HG03575 (cell line): ENCODE results near the gene REPIN1.

Experiments
- ATAC-seq: cut with Tn5 transposase; IDR thresholded peaks from one replicate; pipeline ENCODE4 v1.9.1; 2021; ENCODE audit not compliant: unreplicated experiment, insufficient number of reproducible peaks, low FRiP score; ENCODE audit errors: extremely low read depth

Gene REPIN1

DNA sequence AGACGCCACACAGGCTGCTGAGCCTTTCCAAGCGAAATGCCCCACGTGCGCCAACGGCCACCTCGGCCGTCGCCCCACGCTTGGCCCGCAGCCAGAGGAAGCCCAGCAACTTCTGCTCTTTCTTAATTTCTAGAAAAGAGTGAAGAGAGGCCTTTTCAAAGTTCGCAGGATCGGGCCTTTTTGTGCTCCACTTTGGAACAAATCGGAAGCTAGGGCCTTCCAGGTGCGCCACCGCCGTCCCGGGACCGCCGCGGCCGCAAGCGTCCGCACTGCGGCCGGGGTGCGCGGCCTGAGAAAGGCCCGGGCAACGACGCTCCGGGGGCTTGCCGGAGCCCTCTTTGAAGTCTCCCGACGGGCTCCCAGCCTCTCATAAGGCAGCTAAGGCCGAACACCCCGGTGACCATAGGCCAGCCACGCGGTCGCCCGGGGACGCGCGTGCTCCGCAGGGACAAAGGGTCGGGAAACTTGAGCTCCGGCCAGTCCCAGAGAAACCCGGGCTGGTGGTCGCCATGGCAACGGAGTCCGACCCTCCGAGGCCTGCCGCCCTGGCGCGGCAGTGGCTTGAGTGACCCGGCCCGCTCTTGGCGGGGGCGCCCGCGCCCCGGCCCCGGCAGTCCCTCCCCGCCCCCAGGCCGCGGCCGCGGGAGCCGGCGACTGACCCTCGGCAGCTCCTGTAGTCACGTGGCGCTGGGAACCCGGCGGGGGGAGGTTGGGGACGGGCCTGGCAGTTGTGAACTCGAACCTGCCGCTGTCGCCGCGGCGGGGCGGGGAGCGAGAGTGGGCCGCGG is at the start of gene REPIN1:
Gene REPIN1, plus strand, starts transcription at position 727 of the 788 bp plus-strand sequence. CDS start 890 bp downstream, outside the sequence.
- no peak for ATAC-seq

DNA sequence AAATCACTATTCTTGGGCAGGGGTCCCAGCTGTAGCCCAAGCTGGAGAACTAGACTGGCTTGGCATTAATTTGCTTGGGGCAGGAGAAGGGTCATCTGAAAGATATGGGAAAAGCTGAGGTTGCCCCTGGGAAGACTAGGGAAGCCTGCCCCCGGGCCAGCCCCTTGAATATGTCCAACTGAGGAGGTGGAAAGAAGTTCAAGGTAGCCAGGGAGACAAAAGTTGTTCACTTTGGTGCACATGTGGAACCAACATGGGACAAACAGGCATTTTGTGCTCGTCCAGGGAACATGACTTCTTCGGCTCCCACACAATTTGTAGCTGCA is 46.9 kb upstream of the REPIN1 start:
- no peak for ATAC-seq

DNA sequence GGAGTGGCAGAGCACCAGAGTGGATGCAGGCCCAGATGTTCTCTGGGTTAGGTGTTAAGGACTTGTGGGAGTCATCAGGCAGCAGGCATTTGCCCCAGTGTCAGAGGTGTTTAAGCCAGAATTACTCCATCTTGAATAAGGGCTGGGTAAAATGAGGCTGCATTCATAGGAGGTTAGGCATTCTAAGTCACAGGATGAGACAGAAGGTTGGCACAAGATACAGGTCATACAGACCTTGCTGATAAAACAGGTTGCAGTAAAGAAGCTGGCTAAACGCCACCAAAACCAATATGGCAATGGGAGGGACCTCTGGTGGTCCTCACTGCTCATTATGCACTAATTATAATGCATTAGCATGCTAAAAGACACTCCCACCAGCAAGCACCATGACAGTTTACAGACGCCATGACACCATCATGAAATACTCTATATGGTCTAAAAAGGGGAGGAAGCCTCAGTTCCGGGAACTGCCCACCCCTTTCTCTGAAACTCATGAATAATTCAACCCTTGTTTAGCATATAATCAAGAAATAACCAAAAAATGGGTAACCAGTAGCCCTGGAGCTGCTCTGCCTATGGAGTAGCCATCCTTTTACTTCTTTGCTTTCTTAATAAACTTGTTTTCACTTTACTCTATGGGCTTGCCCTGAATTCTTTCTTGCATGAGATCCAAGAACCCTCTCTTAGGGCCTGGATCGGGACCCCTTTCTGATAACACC is 46.3 kb upstream of the REPIN1 start:
- no peak for ATAC-seq

DNA sequence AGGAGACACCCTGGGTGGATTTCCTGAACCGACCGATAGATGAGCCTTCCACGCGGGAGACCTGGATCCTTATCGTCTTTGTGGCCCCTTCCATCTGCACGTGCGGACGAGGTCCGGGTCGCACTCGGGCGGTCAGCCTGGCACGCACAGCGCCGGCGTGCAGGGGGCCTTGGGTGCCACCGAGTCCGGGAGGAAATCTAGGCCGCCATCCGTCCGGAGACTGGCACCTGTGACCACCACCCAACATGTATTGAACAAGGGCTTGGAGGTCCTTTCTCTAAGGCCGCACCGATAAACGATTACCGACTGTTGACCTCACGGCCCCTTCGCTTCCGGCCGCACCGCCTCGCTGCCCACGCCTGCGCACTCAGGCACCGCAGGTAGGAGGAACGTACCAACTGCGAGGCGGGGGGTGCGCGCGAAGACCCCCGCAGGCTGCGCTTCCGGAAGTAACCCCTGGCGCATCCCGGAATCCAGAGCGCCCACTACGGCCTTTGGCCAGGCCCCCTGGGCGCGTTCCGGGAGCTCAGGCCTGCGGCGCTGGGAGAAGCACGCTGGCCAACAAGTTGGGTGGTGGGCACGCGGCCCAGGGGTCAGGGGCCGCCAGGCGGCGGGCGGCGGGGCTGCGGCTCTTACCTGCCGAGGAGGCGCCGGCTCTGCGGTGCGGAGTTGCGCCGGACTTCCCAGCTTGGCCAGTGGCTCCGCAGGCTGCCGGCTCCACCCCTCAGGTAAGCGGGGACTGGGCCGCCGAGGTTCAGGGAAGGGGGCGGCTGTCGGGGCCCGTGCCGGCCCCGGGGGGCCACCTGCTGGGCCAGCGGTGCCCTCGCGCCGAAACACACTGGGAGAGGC is 45.6 kb upstream of the REPIN1 start, which contains the start of the genes ACTR3C and LRRC61:
Gene ACTR3C, minus strand, starts transcription at position 713 of the 849 bp plus-strand sequence. CDS start 28,249 bp downstream, outside the sequence.
Gene LRRC61, plus strand, starts transcription at position 523 of the 849 bp plus-strand sequence. CDS start 13,507 bp downstream, outside the sequence.
- ATAC-seq, result no peak

DNA sequence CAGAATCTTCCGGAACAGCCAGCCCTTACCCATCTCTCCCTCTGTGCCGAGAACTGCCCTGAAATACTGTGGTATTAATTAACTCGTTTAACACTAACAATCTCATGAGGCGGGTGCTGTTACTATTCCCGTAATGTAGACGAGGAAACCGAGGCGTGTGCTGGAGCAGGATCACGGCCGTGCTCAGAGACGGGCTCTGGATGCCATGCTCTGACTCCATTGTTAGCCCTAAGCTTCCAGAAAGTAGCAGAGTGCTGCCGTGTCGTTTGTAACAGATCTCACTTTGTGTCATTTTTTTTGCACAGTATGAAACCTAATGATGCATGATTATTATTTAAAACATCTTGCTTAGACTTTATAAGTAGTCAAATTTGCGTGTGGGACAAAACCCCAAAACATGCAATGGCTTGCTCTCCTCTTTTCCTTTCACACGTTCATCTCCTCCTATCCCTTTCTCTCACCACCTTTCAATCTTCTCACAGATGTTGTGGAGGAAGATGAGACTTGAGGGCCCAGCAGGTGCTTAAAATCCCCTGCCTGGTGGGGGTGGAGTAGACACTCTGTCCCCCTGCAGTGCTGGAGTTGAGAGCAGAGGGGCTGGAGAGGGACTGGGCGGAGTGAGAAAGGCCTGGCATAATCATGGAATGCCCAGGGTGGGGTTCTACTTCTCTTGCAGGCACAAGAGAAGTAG is 44.8 kb upstream of the REPIN1 start:
- ATAC-seq, result no peak

DNA sequence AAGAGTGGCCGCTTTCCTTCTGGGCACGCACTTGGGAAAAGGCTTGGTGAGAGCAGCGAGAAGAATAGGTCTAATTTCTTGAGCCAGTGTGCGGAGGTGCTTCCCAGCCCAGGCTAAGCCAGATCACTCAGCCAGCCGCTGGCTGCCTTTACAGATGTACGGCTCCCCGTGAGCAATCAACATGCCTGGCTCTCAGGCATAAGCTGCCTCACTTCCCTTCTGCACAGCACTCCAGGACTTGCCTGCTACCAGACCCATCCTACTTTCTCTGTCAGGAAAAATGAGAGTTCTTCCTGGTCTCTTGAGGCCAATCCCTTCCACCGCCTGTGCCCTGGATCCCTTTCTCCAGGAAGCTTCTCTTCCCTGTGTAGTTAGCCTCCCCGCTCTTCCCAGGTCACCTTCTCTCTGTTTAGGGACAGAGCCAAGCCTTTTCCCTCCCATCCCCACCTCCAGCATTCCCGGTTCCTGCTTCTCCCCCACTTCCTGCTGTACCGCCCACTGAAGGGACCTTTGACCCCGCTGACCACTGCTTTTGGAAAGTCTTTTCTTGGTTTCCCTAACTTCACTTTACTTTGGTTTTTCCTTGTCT is 44.2 kb upstream of the REPIN1 start:
- ATAC-seq, result no peak

DNA sequence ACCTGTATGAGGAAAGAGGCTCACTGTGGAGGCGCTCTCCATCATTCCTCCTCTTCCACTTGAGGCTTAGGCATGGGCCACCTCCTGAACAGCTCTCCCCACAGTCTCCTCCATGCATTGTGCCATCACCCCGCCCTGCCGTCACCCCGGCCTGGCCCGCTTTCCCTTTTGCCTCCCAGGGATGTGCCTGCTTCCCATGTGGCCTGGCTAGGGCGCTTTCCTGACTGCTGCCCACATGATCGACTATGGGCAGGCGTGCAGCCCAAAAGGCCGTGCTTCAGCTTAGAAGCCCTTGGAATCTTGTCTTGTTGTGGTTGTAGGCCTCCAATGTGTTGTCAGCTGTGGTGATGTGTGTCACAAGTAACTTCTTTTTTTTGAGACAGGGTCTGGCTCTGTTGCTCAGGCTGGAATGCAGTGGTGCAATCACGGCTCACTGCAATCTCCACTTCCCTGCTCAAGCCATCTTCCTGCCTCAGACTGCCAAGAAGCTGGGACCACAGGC is 43.5 kb upstream of the REPIN1 start:
- no peak for ATAC-seq

DNA sequence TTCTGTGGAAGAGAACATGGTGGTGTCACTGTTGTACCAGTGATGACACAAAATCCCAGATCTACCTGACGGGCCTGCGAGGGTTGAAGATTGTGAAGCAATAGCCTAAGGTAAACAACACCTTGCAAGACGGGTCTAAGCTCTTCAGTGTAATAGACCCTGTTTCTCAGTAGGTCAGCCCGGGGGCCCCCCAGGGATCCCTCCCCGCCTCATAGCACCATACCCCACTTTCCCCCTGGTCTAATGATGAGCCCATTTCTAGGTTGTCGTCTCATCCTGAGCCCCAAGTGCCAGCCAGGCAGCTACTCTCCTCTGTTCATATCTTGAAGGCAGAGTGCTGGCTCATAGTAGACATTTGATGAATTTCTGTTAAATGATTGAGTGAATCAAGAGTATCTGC is 42.7 kb upstream of the REPIN1 start:
- no peak for ATAC-seq

DNA sequence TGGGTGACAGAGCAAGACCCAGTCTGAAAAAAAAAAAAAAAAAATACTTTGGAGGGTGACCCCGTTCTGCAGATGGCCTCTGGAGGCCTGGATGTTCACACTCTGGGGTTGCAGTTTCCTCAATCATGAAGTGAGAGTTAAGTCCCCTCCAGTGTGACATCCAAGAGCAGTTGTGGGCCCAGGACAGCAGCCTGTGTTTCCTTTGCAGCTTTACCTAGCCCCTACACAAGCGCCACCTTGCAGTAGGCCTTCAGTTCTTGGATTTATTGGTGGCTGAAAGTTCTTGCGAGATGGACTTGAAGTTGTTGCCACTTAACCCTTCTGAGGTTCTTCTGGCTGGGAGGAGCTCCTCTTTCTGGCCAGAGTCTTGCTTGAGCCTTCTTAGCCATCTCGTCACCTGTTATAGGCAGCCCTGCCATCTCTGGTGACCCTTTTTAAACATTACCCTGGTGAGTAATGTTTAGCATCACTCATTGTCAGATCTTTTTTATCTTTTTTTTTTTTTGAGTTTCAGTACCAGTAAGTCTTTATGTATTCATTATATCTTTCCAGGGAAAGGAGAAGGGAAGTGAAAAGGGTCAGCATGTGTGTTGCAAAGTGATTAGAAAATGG is 41.9 kb upstream of the REPIN1 start:
- ATAC-seq, result no peak

DNA sequence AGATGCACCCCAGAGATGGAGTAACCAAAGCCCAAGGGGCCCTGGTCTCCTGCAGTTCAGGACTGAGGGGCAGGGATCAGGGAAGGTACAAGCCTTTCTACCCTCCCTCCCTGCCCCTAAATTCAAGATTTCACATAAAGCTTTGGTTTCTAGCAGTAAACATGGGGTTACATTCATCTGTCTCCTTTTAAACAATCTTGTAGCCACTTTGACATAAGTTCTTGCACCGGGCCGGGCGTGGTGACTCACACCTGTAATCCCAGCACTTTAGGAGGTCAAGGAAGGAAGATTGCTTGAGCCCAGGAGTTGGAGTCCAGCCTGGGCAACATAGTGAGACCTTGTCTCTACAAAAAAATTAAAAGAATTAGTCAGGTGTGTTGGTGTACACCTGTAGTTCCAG is 41.3 kb upstream of the REPIN1 start:
- no peak for ATAC-seq

DNA sequence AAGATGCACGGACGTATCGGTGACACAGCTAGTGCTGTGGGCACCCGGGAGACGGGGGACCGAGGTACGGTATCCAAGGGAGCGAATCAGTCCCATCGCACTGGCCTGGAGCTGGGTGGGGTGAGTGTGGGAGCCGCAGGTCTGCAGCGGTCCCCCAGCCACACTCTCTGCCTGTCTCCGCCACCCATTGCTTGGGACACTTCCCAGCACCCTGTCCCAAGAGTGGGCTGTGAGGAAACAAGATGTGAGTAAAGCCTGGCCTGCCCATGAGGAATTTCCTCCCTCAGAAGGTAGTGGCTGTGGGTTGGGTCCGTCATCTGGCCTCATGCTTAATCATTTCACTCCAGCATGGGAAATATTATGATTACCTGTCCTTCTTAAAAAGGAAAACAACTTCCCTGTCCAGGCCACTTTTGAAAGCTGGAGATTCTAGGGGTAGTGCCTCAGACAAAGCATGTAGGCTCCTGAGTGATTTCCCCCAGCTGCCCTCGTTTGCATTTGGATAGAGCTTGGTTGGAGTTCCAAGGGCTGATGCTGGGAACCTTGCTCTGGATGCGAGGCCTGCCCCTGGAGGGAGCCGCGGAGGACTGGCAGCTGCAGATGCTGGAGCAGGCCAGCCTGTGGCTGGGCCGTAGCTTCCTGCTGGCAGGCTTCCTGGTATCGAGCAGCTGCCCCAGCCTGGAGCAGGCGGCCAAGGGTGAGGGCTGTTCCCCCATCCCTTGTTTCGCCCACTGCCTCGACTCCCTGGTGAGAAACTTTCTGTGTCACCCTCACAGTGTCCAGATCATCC is 39.1 kb upstream of the REPIN1 start:
- no peak for ATAC-seq

DNA sequence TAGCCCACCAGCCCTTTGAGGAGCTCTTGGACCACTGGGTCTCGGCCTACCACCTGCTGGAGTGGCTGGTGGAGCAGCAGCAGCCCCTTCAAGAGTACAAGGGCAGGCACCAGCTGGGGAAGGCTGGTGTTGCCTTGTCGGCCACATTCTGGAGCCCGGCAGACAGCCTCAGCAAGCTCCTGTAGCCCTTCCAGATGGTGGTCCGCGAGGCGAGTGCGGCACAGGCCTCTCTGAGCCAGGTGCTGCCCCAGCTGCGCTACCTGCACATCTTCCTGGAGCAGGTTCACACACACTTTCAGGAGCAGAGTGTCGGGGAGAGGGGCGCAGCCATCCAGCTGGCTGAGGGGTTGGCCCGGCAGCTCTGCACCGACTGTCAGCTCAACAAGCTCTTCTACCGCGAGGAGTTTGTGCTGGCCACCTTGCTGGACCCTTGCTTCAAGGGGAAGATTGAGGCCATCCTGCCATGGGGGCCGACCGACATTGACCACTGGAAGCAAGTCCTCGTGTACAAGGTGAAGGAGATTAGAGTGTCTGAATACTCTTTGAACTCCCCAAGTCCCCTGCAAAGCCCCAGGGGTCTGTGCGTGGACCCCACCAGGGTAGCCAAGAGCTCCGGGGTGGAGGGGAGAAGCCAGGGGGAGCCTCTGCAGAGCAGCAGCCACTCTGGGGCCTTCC is 38.3 kb upstream of the REPIN1 start:
- ATAC-seq, result no peak

DNA sequence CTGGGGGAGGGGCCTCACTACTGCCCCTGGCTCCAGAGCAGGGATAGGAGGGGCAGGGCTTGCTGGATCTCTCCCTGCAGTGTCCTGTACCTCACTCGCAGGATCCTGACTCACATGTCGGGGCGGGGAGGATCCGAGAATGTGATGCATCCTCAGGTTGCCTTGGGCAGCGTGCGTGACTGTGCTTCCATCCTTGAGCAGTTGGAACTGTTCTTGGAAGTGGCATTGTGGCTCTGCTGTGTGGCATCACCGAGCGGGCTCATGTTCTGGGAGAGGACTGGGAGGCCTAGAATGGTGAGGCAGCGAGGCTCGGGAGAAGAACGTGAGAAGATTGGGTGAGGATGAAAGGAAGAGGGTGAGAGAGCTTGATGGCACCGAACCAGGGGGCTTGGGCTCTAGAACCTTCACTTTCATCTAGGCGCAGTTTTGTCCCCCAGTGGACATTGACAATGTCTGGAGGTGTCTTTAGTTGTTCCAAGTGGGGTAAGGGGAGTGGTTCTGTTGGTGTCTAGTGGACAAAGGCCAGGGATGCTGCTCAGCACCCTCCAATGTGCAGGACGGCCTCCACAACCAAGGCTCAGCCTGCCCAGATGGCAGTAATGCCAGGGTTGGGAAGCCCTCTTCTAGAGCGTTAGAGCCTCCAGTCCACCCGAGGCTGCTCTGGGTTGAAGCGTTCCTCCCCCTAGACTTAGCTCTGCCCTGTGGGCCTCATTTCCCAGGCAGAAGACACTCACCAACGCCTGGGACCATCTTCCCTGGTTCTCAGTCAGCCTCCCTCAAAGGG is 35.6 kb upstream of the REPIN1 start:
- ATAC-seq, result no peak

DNA sequence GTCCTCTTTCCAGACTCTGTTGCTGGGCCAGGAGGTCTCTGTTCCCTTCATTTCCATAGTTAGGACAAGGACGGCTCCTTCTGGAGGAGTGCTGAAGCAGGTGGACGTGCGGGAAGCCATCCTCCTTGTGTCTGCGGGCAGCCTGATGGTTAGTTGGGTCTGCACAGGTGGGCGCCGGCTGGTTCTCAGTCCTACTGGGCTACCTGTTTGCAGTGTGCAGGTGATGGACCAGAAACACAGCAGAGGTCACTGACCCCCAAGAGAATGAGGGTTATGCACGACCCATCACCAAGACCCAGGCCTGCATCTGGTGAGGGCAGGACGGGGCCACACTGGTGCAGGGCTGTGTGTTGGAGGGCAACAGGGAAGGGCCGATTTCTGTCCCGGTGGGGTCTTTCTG is 35.0 kb upstream of the REPIN1 start:
- no peak for ATAC-seq

DNA sequence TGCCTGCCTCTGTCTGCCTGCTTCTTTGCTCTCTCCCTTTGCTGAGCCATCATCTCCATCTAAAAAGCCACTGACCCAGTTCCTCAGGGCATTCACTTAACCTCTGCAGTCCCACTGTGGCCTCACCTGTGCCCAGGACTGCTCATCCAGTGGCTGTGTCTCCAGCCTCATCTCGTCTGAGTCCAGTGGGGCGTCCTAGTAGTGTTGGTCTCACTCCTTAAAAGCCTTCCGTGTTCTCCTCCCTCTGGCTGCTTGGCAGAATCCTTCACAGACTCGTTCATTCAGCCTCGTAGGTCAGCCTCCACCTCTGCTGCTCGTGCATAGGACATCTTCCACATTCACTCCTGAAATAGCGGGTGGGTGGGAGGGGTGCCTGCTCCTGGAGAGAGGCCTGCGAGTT is 34.5 kb upstream of the REPIN1 start:
- ATAC-seq, result no peak

DNA sequence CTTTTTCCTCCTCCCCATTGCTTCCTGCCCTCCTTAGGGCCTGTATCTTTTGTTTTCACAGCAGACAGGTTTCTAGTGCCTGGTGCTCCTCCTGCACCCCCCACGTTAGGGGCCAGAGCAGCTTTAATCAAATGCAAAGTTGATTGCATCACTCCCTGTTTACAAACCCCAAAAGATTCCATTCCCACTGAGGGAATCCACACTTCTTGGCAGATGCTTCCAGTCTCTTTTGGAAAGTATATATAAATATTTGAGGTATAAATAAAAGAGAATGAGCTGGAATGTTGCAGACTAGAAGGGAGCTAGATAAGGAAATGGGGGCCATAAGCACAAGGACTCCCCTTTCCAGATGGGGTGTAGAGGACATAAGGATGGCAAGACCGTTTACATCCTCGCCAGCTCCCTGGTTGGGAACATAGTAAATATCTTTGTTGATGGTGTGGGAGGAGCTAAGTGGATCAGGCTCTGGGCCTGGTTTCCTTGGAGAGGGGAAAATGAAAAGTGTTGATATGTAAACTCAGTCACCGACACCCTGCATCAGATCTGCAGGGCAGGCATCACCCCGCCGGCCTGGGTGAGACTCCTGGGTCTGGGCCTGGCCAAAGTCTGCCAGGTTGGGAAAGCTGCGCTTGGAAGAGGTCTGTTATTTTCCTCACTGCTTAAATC is 33.4 kb upstream of the REPIN1 start:
- ATAC-seq, result no peak
